Activated CD8-positive, alpha-beta memory T cell treated with anti-CD3 and anti-CD28 coated beads, Interleukin-2, amount 50 U/mL, for 24 hours (primary cell): Measurements from ENCODE around the gene MICOS13.
"Not testable (repeated sequence)": the region's sequence is repeated elsewhere in the genome, so short reads cannot be mapped to it uniquely, and the experiment has no call there.

ENCODE experiments used
- DNase-seq: peaks from one replicate; pipeline ENCODE4 v3.0.0-alpha.2; 2020; ENCODE audit errors: extremely low read depth

The MICOS13 gene

GRCh38 chr19:5680437-5681368 lies at the start of gene MICOS13, which contains the start of gene HSD11B1L:
TSS of gene MICOS13 (minus strand) at chr19:5680516. CDS start at chr19:5680486, 30 bp downstream.
TSS of gene HSD11B1L (plus strand) at chr19:5681027. CDS start at chr19:5684833, 3,806 bp downstream.
- peak; percentile 94 for DNase-seq

GRCh38 chr19:5727453-5728050 lies 47.2 kb upstream of the MICOS13 start:
- DNase-seq: no peak

GRCh38 chr19:5719961-5720790 lies 39.9 kb upstream of the MICOS13 start, which contains the start of the genes CATSPERD and LONP1:
TSS of gene CATSPERD (plus strand) at chr19:5720637. CDS start at chr19:5720738, 101 bp downstream.
TSS of gene LONP1 (minus strand) at chr19:5720146. CDS start at chr19:5720132, 14 bp downstream.
- peak; percentile 94 for DNase-seq

- DNase-seq: no peak
Measured at GRCh38 chr19:5719274-5719960, 39.1 kb upstream of the MICOS13 start.

- DNase-seq: peak; percentile 21
Measured at GRCh38 chr19:5718579-5719273, 38.4 kb upstream of the MICOS13 start.

- DNase-seq: no peak
Measured at GRCh38 chr19:5718037-5718578, 37.8 kb upstream of the MICOS13 start.

- DNase-seq: no peak
Measured at GRCh38 chr19:5717215-5717935, 37.1 kb upstream of the MICOS13 start.

GRCh38 chr19:5714816-5715215 lies 34.5 kb upstream of the MICOS13 start:
- no peak for DNase-seq

GRCh38 chr19:5713228-5713627 lies 32.9 kb upstream of the MICOS13 start:
- DNase-seq: no peak

- no peak for DNase-seq
Measured at GRCh38 chr19:5711713-5712161, 31.4 kb upstream of the MICOS13 start.

GRCh38 chr19:5711025-5711424 lies 30.7 kb upstream of the MICOS13 start:
- DNase-seq: no peak

GRCh38 chr19:5707576-5708575 lies 27.6 kb upstream of the MICOS13 start:
- DNase-seq: no peak

GRCh38 chr19:5706876-5707573 lies 26.7 kb upstream of the MICOS13 start:
- DNase-seq: no peak

GRCh38 chr19:5705552-5705951 lies 25.2 kb upstream of the MICOS13 start:
- DNase-seq: no peak

- no peak for DNase-seq
Measured at GRCh38 chr19:5703819-5704818, 23.8 kb upstream of the MICOS13 start.

- not testable (repeated sequence) for DNase-seq
Measured at GRCh38 chr19:5702053-5702410, 21.7 kb upstream of the MICOS13 start.
